Inflammatory macrophage treated with lipopolysaccharide for 4 hours (primary cell): ENCODE measurements around the gene EHD3.
"Not testable (repeated sequence)": the region's sequence is repeated elsewhere in the genome, so short reads cannot be mapped to it uniquely, and the experiment has no call there.

Source experiments
- DNase-seq: peaks from one replicate; pipeline ENCODE4 v3.0.0-alpha.2; 2020

Gene EHD3

DNA sequence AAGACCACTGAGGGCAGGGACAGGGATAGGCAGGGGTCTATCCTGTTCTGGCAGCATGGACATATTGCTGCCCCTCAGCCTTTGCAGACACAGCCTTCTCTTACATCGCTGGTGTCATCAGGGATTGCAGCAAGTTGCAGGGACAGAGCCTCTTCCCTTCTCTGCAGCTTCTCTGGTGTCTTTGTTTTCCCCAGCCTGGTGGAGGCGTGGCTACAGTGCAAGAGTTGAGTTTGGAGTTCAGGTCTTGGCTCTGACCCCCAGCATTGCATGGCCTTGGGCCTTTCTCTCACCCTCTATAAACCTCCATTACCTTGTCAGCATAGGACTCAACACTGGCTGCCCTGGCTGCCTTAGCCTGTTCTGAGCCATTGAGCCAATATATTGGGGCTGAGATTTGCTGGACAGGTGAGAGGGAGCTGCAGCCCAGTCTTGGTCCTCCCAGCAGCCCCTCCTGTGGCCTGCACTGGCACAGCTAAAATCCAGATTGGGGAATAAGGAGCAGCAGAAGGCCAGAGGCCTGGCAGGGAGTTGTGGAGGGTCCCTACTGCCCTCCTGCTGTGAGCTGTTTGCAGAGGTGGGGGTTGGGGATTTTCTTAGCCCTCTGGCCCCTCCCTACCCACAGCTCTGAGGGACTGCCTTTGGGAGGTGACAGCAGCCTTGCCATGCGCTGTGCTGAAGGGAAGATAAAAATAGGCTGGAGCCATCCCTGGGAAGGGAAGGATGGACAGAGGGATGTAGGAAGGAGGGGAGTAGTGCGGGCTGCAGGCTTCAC lies 22.8 kb downstream of the EHD3 start:
- no peak for DNase-seq

GRCh38 chr2:31258351-31258750 lies 24.4 kb downstream of the EHD3 start:
- no peak for DNase-seq

- no peak for DNase-seq
These were observed 25.1 kb downstream of the EHD3 start for GRCh38 chr2:31259075-31259474.

DNA sequence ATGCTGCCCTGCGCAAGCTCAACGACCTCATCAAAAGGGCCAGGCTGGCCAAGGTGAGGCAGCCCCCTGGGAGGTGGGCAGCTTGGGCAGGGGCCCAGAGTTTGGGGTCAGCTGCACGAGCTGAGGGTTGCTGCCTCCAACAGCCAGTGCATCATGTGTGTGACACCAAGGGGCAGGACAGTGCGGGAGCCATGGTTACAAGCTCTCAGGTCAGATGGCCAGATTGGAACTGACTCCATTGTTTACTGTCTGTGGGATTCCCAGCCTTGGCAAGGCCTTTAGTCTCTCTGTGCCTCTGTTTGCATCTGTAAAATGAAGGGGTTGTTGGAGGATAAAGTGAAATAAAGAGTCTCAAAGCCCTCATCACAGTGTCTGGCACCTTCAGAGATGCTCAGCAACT lies 26.9 kb downstream of the EHD3 start:
- no peak for DNase-seq

DNA sequence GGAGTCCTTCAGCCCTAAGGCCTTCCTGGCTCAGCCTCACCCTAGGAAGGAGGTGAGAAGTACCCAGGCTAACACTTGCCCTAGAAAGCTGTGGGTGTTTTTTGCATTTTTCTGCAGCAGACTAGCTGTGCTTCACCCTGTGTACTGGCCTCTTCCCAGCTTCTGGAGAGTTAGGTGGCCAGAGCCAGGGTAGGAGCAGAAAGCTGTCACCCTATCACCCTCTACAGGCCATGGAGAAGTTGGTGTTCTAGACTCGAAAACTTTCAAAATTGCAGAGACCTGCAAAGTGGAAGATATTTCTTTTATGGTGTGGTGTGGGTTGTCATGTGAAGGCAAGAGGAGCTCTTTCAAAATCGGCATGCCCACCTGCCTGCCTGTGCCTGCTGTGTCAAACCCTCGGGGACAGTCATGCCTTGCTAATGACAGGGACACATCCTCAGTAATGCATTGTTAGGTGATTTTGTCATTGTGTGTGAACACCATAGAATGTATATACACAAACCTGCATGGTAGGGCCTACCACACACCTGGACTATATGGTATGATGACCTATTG lies 29.8 kb downstream of the EHD3 start:
- DNase-seq = no peak

DNA sequence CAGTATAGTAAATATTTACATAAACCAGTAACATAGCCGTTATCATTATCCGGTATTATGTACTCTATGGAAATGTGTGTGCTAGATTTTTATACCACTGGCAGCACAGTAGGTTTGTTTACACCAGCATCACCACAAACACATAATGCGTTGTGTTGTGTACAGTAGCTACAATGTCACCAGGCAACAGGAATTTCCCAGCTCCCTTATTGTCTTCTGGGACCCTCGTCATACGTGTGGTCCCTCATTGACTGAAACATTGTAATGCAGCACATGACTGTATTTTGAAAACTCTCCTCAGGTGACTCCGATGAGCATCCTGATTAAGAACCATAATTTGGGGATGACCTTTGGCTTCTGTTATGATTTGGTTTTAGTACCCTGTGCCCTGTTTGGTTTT lies 31.3 kb downstream of the EHD3 start:
- DNase-seq = no peak

DNA sequence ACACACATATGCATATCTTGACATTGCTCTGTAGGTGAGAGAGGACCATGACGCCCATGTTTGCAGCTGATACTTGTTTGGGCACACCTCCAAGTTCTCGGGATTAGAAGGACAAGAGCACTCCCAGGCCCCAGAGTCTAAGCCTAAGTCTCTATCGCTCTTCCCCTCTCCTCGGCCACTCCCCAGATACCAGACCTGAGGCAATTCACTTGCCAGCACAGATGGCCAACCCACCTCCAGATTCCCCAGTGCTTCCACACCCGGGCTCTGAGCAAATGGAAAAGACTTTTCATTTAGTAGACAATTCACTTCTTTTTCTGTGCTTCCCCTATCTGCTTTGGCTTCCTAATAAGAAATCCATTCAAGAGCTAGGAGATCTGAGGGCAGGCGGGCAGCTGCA lies 32.9 kb downstream of the EHD3 start:
- no peak for DNase-seq

DNA sequence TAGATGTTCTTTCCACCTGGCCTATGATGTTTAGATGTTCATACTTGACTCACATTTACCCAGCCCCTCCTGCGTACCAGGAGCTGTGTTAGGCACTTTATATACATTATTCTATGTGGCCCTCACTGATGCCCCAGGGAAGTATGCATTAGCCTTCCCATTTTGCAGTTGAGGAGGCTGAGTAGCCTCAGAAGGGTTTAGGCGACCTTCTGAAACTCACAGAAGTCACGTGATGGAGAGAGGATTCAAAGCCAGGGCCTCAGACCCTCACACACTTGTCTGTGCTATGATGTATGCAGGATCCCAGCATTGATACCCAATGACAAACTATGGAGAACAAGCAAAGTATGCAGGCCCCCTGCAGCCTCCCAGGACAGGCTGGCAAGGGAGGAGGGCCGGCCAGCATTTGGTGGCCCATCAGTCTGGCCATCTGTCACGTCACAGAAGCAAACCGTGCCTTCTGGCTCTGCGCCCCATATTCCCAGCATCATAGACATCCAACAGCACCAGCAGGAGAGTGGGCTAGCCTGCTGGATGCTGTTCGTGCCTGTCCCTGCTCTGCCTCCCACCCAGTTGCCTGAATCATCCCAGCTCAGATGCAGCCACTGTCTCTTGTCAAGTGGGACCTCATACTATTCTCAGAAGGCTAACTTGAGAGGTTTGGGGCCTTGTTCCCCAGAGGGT lies 33.6 kb downstream of the EHD3 start:
- no peak for DNase-seq

- DNase-seq = no peak
These were observed 34.4 kb downstream of the EHD3 start for GRCh38 chr2:31268344-31268743.

DNA sequence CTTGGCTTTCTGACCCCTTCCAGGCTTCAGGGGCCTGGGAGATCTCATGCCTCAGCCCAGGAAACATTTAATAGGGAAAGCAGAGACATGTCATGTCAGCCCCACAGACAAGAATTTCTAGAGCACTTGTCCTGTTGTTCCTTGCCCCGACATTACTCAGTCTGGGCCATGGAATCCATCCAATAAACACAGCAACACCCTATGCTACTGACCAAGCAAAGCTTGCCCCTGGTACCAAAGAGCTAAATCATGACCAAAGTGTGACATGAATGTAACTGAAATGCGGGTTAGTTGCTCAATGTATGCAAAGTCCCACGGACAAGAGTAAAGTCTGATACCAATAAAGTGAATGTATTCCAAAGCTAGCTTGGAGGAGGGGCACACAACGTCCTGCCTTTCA lies 35.1 kb downstream of the EHD3 start:
- no peak for DNase-seq

DNA sequence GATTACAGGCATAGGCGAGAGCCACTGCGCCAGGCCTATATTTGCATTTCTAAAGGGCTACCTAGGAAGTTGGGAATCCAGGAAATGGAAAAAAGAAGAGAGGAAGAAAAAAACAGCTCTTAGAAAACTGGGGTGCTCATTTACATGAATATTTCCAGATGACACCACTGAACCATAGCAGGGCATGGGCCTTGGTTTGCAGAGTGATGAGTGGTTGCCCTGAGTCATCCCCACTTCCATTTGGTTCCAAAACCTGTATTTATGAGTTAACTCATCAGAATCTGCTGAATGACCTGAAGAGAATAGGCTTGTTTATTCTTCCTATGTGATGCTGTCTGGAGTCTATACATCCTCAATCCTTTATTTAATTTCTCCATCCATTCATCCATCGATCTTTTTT lies 36.2 kb downstream of the EHD3 start:
- no peak for DNase-seq

DNA sequence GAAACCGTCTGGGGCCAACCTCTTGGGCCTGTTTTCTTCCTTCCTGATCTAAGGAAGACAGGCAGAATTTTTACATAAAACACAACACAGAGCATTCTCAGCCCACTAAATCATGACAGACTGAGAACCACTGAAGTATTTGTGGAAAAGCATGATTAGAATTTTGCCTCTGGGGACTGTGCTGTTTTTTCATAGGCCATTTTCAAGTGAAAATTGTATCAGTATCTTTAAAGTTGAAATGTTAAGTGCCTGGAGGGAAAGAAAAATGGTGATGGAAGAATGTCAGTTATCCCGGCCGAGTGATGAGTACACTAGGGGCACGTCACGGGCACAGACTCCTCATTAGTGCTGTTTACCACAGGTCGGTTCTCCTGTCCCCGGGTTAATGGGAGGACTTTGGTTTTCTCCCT lies 36.9 kb downstream of the EHD3 start:
- no peak for DNase-seq

- DNase-seq = peak; percentile 11
These were observed 37.9 kb downstream of the EHD3 start for GRCh38 chr2:31271851-31272267.

DNA sequence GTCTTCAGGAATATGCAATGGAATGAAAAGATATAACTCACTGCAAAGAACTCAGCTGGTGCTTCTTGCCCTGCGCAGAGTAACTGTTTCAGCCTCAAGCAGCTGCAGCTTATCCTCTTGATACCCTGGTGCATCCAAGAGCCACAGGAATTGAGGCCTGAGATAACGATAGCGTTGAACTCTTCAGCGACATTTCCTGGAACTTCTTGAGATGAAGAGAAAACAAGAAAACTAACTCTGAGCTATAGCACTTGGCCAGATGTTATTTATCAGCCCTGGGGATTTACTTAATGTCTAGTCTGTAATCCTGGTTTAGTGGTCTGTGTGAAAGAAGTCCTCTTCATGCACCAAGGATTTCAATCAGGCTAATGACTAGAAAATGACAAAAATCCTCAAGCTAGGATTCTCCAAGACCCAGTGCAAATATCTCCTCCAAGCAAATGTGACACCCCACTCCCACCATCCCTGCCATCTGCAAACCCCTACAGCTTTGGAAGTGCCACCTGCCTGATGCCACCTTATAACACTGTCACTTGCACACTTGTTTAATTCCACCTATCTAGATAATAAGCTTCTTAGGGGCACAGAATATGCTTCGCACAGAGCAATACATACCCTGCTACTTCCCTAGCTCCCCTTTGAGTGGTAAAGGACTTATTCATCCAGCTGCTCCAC lies 40.6 kb downstream of the EHD3 start:
- DNase-seq = no peak

DNA sequence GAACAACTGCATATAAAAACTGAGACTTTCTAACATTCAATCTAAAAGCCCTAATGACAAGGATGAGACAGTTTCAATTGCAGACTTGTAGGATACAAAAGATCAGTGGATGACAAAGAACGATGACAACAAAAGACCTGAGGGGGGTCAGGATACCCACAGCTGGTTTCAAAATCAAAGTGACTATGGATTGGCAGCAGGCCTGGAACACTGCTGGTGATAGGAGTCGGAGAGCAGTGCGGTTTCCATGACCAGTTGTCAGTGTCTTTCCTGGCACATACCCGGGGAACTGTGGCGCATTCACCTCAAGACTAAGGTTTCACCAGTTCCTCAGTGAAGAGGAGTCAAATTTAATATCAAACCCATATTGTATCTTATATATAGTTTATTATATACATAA lies 42.0 kb downstream of the EHD3 start:
- no peak for DNase-seq

- DNase-seq = no peak
These were observed 43.7 kb downstream of the EHD3 start for GRCh38 chr2:31277621-31278020.

DNA sequence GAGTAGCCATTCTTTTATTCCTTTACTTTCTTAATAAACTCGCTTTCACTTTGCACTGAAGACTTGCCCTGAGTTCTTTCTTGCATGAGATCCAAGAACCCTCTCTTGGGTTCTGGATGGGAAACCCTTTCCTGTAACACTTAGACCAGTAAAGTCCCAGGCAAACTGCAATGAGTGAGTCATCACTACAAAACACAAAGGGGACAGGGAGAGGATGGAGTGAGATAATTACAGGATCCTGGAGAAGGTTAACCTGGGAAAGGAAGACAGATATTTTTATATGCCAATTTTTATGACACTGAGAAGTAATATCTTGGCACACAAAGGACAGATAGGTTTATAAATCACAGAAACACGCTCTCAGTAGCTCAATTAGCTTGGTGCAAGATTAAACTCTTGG lies 48.7 kb downstream of the EHD3 start:
- DNase-seq = no peak

GRCh38 chr2:31283193-31283919 lies 49.4 kb downstream of the EHD3 start:
- not testable (repeated sequence) for DNase-seq

DNA sequence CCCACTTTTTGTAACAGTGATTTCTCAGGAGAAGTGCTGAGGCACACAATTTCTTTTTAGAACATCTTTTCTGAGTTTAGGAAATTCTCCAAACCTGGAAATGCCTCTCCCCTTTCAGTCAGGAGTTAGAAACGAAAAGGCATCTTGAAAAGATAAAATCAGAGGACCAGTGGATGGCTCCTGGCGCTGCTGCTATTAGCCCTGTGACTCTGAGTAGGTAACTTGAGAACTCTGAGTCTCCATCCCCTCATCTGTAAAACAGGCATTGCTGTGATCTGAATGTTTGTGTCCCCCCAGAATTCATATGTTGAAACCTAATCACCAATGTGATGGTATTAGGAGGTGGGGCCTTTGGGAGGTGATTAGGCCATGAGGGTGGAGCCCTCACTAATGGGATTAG lies 50.2 kb downstream of the EHD3 start:
- no peak for DNase-seq

GRCh38 chr2:31286230-31286629 lies 52.3 kb downstream of the EHD3 start:
- DNase-seq = no peak

DNA sequence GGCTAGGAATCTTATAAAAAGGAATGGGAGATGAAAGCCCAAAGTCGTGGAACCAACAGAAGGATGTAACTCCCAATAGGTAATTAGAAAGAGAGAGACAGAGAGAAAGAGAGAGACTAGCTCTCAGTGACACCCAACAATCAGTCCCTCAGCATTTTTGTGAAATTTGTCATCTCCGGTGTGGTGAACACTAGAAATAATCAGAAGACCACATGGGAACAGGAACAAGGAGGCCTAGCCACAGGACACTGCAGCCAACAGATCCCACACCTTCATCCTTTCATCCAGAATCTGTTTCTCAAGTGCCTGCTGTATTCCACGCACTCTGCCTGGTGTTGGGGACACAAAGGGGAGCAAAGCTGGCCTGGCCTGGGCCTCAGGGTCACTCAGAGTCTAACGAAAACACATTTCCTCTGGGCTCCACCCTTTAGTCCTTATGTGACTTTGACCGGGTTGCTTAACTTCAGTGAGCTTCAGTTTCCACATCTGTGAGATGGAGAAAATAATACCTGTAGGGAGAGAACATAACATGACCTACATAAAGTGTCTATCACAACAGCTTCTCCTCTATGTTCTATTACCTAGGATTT lies 53.1 kb downstream of the EHD3 start:
- no peak for DNase-seq

GRCh38 chr2:31287654-31288053 lies 53.7 kb downstream of the EHD3 start:
- no peak for DNase-seq

DNA sequence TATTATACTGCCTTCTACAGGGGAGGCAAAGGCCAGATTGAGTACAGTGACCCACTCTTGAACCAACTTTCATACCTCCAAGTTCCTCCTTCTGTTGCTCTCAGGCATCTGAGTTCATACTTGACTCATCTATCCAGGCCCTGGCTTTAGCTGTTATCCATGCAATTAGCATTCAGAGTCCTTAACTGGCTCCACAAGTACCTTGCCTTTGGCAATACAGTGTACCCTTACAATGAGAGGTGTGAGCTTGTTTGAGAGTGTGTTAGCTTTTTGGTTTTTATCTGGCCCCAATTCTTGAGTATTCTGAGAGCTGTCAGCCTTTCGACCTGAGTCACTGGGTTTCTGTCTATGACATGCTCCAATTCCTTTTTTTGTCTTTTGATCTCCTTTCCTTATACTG lies 60.2 kb downstream of the EHD3 start:
- DNase-seq = peak; percentile 44
